HCT116 (cell line): ENCODE measurements around the gene ATG16L2. TPM values are rescaled to one million over a fixed set of nuclear protein-coding genes. Genes with fewer than 3 reads are reported as not detected.

Source experiments
- ATAC-seq: fragments of 200-7000 bp; cut with Tn5 transposase; 2 replicates; pipeline ENCODE4 v1.9.1; 2020; ENCODE audit warnings: mild to moderate bottlenecking, moderate library complexity
- BruUV-seq: library from RNA; stranded (reverse); fragments of 400-500 nt; replicated peaks from 2 replicates; lab custom pipeline; 2021; lab: Mats Ljungman, UMichigan
- CTCF ChIA-PET: fragments of 300-600 bp; sonication (Branson Sonifier 250); formaldehyde crosslinking; loops from one replicate; lab custom pipeline; 2021; ENCODE audit warnings: antibody characterized with exemption; lab: Charles Lee
- POLR2A ChIA-PET: fragments of 300-600, 350-600 bp; sonication (Branson Sonifier 250); formaldehyde crosslinking; loops from one replicate; lab custom pipeline; 2021; ENCODE audit warnings: antibody characterized with exemption; lab: Charles Lee
- RAD21 ChIA-PET, 2 experiments: fragments of 300-600 bp; sonication (Branson Sonifier 250); formaldehyde crosslinking; loops; one replicate each; lab custom pipeline; 2023; ENCODE audit warnings: low total read pairs in 2 of 2; ENCODE audit not compliant: uncharacterized antibody in 2 of 2, unreplicated experiment in 2 of 2, low non-redundant PET in 1 of 2; lab: Charles Lee
- DNase-seq: peaks from one replicate; pipeline ENCODE4 v3.0.0-alpha.2; 2010; ENCODE audit warnings: low read depth, low spot score
- H2AFZ ChIP-seq: fragments of 200-600 bp; shearing (Covaris generic), sonication (generic); 2 replicates; pipeline ENCODE4 v1.6.1; 2017; ENCODE audit warnings: low read depth, mixed run types, mixed read lengths, antibody characterized with exemption, low read length; ENCODE audit not compliant: poor library complexity, severe bottlenecking
- H3K27ac ChIP-seq: 2 replicates; pipeline ENCODE4 v1.5.1; 2012; ENCODE audit warnings: low read depth, low read length
- H3K27me3 ChIP-seq: fragments of 200-600 bp; sonication (generic); 2 replicates; pipeline ENCODE4 v1.6.1; 2016; ENCODE audit warnings: mixed run types, low read length, mixed read lengths; ENCODE audit not compliant: insufficient read depth
- H3K36me3 ChIP-seq, 2 experiments: fragments of 200-500 bp in 1 of 2; fragments of 200-600 bp in 1 of 2; sonication (Bioruptor generic) in 1 of 2; sonication (generic) in 1 of 2; 2 replicates each; pipeline versions ENCODE4 v1.5.1 to v1.6.1; 2014 to 2016; ENCODE audit warnings: low read length in 2 of 2, inconsistent platforms in 1 of 2, mixed read lengths in 1 of 2, mixed run types in 1 of 2; ENCODE audit not compliant: insufficient read depth in 2 of 2, control insufficient read depth in 1 of 2
- H3K4me1 ChIP-seq, 2 experiments: fragments of 200-600 bp in 1 of 2; sonication (generic) in 1 of 2; 2 replicates each; pipeline versions ENCODE4 v1.5.1 to v1.6.1; 2012 to 2017; ENCODE audit warnings: low read length in 2 of 2, inconsistent platforms in 1 of 2, mild to moderate bottlenecking in 1 of 2, mixed read lengths in 1 of 2, mixed run types in 1 of 2, moderate library complexity in 1 of 2; ENCODE audit not compliant: insufficient read depth in 2 of 2, control insufficient read depth in 1 of 2
- H3K4me2 ChIP-seq: fragments of 200-600 bp; sonication (generic); 2 replicates; pipeline ENCODE4 v1.6.1; 2017; ENCODE audit warnings: mixed run types, low read length, mixed read lengths
- H3K4me3 ChIP-seq, 2 experiments: fragments of 200-600 bp in 1 of 2; sonication (generic) in 1 of 2; replicated peaks in 1 of 2; 2 replicates each; pipeline ENCODE4 v1.5.1; 2011 to 2016; ENCODE audit warnings: low read length in 2 of 2, control low read depth in 1 of 2, low read depth in 1 of 2, mild to moderate bottlenecking in 1 of 2, mixed read lengths in 1 of 2, mixed run types in 1 of 2
- H3K79me2 ChIP-seq: fragments of 200-600 bp; sonication (generic); 2 replicates; pipeline ENCODE4 v1.6.1; 2017; ENCODE audit warnings: mild to moderate bottlenecking, mixed run types, low read length, moderate library complexity, mixed read lengths; ENCODE audit not compliant: insufficient read depth
- H3K9ac ChIP-seq: fragments of 200-600 bp; sonication (generic); 2 replicates; pipeline ENCODE4 v1.6.1; 2016; ENCODE audit warnings: low read length, mixed read lengths
- H3K9me2 ChIP-seq: fragments of 200-600 bp; sonication (generic), shearing (Covaris generic); 2 replicates; pipeline ENCODE4 v1.6.1; 2017; ENCODE audit warnings: mixed run types, mild to moderate bottlenecking, moderate library complexity; ENCODE audit not compliant: insufficient read depth
- H3K9me3 ChIP-seq, 2 experiments: fragments of 200-500 bp in 1 of 2; fragments of 200-600 bp in 1 of 2; sonication (Bioruptor generic) in 1 of 2; sonication (generic) in 1 of 2; 2 replicates each; pipeline ENCODE4 v1.6.1; 2014 to 2017; ENCODE audit warnings: low read length in 2 of 2, mixed read lengths in 2 of 2, inconsistent platforms in 1 of 2, low read depth in 1 of 2, mild to moderate bottlenecking in 1 of 2, mixed run types in 1 of 2, moderate library complexity in 1 of 2; ENCODE audit not compliant: control insufficient read depth in 1 of 2, insufficient read depth in 1 of 2
- H4K20me1 ChIP-seq: fragments of 200-600 bp; sonication (generic), shearing (Covaris generic); 2 replicates; pipeline ENCODE4 v1.6.1; 2017; ENCODE audit warnings: mixed run types, mild to moderate bottlenecking, moderate library complexity; ENCODE audit not compliant: insufficient read depth
- CBX3 ChIP-seq: IDR thresholded peaks from 2 replicates; pipeline ENCODE4 v1.6.1; 2012; ENCODE audit warnings: low read depth
- ELF1 ChIP-seq: IDR thresholded peaks from 2 replicates; pipeline ENCODE4 v1.6.1; 2012; ENCODE audit warnings: low read depth, borderline replicate concordance
- EZH2 ChIP-seq: fragments of 200-600 bp; sonication (generic); IDR thresholded peaks from 2 replicates; pipeline ENCODE4 v1.6.1; 2017; ENCODE audit warnings: antibody characterized with exemption, mixed run types
- POLR2A ChIP-seq: IDR thresholded peaks from 2 replicates; pipeline ENCODE4 v1.7.0; 2011; ENCODE audit warnings: borderline replicate concordance; ENCODE audit not compliant: insufficient read depth, insufficient read length; ENCODE audit errors: extremely low read depth
- SIN3A ChIP-seq: IDR thresholded peaks from 2 replicates; pipeline ENCODE4 v1.6.1; 2012; ENCODE audit warnings: low read depth
- SRF ChIP-seq: IDR thresholded peaks from 2 replicates; pipeline ENCODE4 v1.6.1; 2012; ENCODE audit warnings: low read depth
- YY1 ChIP-seq: IDR thresholded peaks from 2 replicates; pipeline ENCODE4 v1.6.1; 2011; ENCODE audit warnings: low read length, low read depth, moderate library complexity, mild to moderate bottlenecking; ENCODE audit not compliant: insufficient replicate concordance; ENCODE audit errors: extremely low read depth
- ZFX ChIP-seq: fragments of 450-650 bp; IDR thresholded peaks from 2 replicates; pipeline ENCODE4 v1.6.1; 2017
- ZNF274 ChIP-seq: fragments of 200-500 bp; sonication (Bioruptor generic); IDR thresholded peaks from 2 replicates; pipeline ENCODE4 v1.6.1; 2014; ENCODE audit warnings: mild to moderate bottlenecking, low read depth, low read length, inconsistent platforms
- intact Hi-C: fragments of 100-400 bp; cut with micrococcal nuclease; formaldehyde crosslinking; loops from 2 replicates; pipeline ENCODE4 v1.10.0; 2022
- total RNA-seq: library from RNA; stranded (reverse); gene quantifications from one replicate; pipeline ENCODE4 v1.2.1, GENCODE V29; 2021; ENCODE audit not compliant: unreplicated experiment
- TF ChIP-seq, protein P1 (sequence below): IDR thresholded peaks from 2 replicates; pipeline ENCODE4 v1.6.1; 2012; ENCODE audit warnings: low read depth

Gene ATG16L2
- total RNA-seq, 1 experiment from 2014 or later = 15.2 TPM

DNA sequence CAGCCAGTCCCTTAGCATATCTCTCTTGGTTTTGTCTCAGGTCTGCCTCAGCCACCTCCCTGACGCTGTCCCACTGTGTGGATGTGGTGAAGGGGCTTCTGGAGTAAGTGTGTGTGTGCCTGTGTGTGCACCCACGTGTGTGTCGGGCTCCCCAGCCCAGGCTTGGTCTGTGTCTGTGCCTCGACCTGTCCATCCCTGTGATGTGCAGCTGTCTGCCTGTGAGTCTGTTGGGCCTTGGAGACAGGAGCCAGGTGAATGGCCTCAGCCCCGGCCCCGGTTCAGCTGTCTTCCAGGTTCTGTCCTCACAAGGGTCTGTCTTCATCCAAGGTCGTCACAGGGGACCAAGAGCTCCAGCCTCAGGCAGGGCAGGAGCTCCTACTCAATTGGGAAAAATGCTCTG lies 9.8 kb downstream of the ATG16L2 start:
- no peak overlapping the region for H3K9ac ChIP-seq
- no peaks in the 10 kb centered on the region for H4K20me1 ChIP-seq
- H3K27me3 ChIP-seq = no peaks in the 10 kb centered on the region
- TF ChIP-seq ELF1 (no peak), POLR2A (no peak), SIN3A (no peak), EZH2 (no peak), CBX3 (no peak), ZFX (no peak)
- H3K36me3 ChIP-seq = no peaks in the 10 kb centered on the region
- H3K79me2 ChIP-seq = no peaks in the 10 kb centered on the region
- no peak for ATAC-seq
- no peaks in the 10 kb centered on the region for H3K9me3 ChIP-seq
- no peak overlapping the region for H3K27ac ChIP-seq
- no TSS peak for BruUV-seq
- H2AFZ ChIP-seq = no peak overlapping the region
- ChIA-PET RAD21 (no interaction called here), POLR2A (no interaction called here), CTCF (no interaction called here)
- H3K4me3 ChIP-seq = no peak overlapping the region
- DNase-seq = no peak
- H3K4me1 ChIP-seq = peaks cover 7 to 19% of the 10 kb centered on the region in 2 experiments
- no peaks in the 10 kb centered on the region for H3K9me2 ChIP-seq
- intact Hi-C loops = no loop called here
- H3K4me2 ChIP-seq = no peak overlapping the region

DNA sequence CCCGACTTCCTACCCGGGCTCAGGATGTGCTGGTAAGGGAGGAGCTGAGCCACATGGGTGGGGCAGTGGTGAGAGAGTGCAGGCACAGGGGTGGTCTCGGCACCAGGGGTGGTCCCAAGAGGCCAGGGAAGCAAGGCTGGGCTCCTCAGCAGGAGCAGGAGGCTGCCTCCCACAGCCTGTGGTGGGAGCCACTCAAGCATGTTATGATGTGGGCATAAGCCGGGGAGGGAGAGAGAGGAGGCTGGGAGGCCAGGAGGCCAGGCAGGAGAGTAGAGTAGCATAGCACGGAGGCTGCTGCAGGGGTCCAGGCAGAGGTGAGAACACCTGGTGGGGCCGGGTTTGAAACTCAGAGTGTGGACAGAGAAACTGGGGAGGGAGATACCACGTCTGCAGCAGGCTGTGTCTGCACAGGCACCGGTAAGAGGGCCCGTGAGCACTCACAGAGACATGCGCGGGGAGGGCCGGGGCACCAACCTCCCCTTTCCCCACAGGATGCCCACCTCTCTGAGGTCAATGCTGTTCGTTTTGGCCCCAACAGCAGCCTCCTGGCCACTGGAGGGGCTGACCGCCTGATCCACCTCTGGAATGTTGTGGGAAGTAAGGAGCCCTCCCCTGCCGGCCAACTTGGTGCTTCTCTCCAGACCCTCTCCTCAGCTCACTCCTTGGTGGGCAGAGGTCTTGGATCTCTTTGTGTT lies 10.7 kb downstream of the ATG16L2 start:
- RAD21 ChIA-PET = no interaction called here
- intact Hi-C loops = no loop called here
- no peak overlapping the region for H2AFZ ChIP-seq
- peaks cover 7 to 19% of the 10 kb centered on the region in 2 experiments for H3K4me1 ChIP-seq
- no peaks in the 10 kb centered on the region for H3K27me3 ChIP-seq
- H3K4me3 ChIP-seq = no peak overlapping the region
- POLR2A ChIA-PET = no interaction called here
- BruUV-seq = no TSS peak
- H3K9ac ChIP-seq = no peak overlapping the region
- no peak for DNase-seq
- CTCF ChIA-PET = no interaction called here
- no peaks in the 10 kb centered on the region for H3K9me3 ChIP-seq
- no peaks in the 10 kb centered on the region for H3K79me2 ChIP-seq
- H3K36me3 ChIP-seq = no peaks in the 10 kb centered on the region
- H3K9me2 ChIP-seq = no peaks in the 10 kb centered on the region
- TF ChIP-seq POLR2A (no peak), ZFX (no peak), YY1 (no peak), ZNF274 (no peak), SRF (no peak)
- TF ChIP-seq, protein P1, sequence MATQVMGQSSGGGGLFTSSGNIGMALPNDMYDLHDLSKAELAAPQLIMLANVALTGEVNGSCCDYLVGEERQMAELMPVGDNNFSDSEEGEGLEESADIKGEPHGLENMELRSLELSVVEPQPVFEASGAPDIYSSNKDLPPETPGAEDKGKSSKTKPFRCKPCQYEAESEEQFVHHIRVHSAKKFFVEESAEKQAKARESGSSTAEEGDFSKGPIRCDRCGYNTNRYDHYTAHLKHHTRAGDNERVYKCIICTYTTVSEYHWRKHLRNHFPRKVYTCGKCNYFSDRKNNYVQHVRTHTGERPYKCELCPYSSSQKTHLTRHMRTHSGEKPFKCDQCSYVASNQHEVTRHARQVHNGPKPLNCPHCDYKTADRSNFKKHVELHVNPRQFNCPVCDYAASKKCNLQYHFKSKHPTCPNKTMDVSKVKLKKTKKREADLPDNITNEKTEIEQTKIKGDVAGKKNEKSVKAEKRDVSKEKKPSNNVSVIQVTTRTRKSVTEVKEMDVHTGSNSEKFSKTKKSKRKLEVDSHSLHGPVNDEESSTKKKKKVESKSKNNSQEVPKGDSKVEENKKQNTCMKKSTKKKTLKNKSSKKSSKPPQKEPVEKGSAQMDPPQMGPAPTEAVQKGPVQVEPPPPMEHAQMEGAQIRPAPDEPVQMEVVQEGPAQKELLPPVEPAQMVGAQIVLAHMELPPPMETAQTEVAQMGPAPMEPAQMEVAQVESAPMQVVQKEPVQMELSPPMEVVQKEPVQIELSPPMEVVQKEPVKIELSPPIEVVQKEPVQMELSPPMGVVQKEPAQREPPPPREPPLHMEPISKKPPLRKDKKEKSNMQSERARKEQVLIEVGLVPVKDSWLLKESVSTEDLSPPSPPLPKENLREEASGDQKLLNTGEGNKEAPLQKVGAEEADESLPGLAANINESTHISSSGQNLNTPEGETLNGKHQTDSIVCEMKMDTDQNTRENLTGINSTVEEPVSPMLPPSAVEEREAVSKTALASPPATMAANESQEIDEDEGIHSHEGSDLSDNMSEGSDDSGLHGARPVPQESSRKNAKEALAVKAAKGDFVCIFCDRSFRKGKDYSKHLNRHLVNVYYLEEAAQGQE = no peak
- H4K20me1 ChIP-seq = no peaks in the 10 kb centered on the region
- no peak overlapping the region for H3K4me2 ChIP-seq
- no peak overlapping the region for H3K27ac ChIP-seq
- no peak for ATAC-seq
